ENCODE data around the gene GABRB1.

The GABRB1 gene

GRCh38 chr4:47471591-47471990 is 440.2 kb downstream of the GABRB1 start:
- TF ChIP-seq CTCF (conservative IDR thresholded peaks at IDR 0.05; ENCODE audit: low read length) = no peak

GRCh38 chr4:47473141-47473750 is 441.9 kb downstream of the GABRB1 start:
- no peak for TF ChIP-seq CTCF (conservative IDR thresholded peaks at IDR 0.05; ENCODE audit: low read length)
- no peak overlapping the region for H3K4me3 ChIP-seq (ENCODE audit: low read length)
- DNase-seq (ENCODE audit: low read depth) = no peak

More at GRCh38 chr4:47471591-47471990, 440.2 kb downstream of the GABRB1 start:
- H3K4me3 ChIP-seq (ENCODE audit: low read length) = no peak overlapping the region
- DNase-seq (ENCODE audit: low read depth) = no peak

GRCh38 chr4:47474799-47475198 is 443.4 kb downstream of the GABRB1 start:
- no peak overlapping the region for H3K4me3 ChIP-seq (ENCODE audit: low read length)
- DNase-seq (ENCODE audit: low read depth) = no peak
- TF ChIP-seq CTCF (conservative IDR thresholded peaks at IDR 0.05; ENCODE audit: low read length) = no peak

GRCh38 chr4:47475411-47475810 is 444.0 kb downstream of the GABRB1 start:
- DNase-seq (ENCODE audit: low read depth) = no peak
- no peak for TF ChIP-seq CTCF (conservative IDR thresholded peaks at IDR 0.05; ENCODE audit: low read length)
- no peak overlapping the region for H3K4me3 ChIP-seq (ENCODE audit: low read length)
